ENCODE results near the gene COLEC12.

- TF ChIP-seq, protein P1, sequence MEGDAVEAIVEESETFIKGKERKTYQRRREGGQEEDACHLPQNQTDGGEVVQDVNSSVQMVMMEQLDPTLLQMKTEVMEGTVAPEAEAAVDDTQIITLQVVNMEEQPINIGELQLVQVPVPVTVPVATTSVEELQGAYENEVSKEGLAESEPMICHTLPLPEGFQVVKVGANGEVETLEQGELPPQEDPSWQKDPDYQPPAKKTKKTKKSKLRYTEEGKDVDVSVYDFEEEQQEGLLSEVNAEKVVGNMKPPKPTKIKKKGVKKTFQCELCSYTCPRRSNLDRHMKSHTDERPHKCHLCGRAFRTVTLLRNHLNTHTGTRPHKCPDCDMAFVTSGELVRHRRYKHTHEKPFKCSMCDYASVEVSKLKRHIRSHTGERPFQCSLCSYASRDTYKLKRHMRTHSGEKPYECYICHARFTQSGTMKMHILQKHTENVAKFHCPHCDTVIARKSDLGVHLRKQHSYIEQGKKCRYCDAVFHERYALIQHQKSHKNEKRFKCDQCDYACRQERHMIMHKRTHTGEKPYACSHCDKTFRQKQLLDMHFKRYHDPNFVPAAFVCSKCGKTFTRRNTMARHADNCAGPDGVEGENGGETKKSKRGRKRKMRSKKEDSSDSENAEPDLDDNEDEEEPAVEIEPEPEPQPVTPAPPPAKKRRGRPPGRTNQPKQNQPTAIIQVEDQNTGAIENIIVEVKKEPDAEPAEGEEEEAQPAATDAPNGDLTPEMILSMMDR (IDR thresholded peaks at IDR 0.05), result no peak
- TF ChIP-seq POLR2AphosphoS5 (IDR thresholded peaks at IDR 0.05; ENCODE audit: low read depth, low read length) (no peak), SIN3A (IDR thresholded peaks at IDR 0.05; ENCODE audit: borderline replicate concordance, insufficient read depth, low read depth, low read length) (no peak), REST (IDR thresholded peaks at IDR 0.05; ENCODE audit: insufficient read depth in 1 of 2, low read depth in 2 of 2, low read length in 1 of 2) (no peak)
These were observed 53.5 kb downstream of the COLEC12 start for GRCh38 chr18:446941-447560.

All from Panc1 (cell line).